GM21825 (cell line): Measurements from ENCODE around the gene TRPM2.
"Not testable (repeated sequence)": the region's sequence is repeated elsewhere in the genome, so short reads cannot be mapped to it uniquely, and the experiment has no call there.

ENCODE experiments used
- ATAC-seq: cut with Tn5 transposase; IDR thresholded peaks from one replicate; pipeline ENCODE4 v1.9.1; 2021; ENCODE audit warnings: mild to moderate bottlenecking, moderate library complexity; ENCODE audit not compliant: unreplicated experiment

The TRPM2 gene

DNA sequence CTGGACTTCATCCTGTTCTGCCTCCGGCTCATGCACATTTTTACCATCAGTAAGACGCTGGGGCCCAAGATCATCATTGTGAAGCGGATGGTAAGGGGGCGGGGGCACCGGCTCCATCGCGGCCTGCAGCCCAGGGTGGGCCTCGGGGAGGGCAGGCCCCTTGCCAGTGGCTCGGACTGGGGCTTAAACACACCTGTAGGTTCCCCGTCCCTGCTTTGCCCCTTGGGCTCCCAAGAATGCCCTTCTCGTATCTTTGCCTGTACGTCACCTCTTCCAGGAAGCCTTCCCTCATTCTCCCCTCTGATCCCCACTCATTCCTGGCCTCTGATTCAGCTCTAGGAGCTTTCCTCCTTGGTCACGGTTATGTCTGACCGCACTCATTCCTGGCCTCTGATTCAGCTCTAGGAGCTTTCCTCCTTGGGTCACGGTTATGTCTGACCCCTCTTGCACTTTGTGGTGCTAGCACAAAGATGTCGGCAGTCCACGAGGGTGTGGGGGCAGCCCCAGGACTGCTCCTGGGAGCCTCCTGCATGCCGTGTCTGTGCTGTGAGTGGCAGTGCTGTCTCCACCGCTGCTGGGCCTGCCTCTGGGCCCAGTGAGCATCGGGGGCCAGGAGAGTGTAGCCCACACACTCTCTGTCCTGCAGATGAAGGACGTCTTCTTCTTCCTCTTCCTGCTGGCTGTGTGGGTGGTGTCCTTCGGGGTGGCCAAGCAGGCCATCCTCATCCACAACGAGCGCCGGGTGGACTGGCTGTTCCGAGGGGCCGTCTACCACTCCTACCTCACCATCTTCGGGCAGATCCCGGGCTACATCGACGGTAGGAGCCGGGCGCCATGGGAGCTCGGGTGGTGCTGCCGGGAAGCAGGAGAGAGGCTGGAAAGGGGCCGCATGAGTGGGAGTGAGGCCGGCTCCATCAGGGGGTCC is 52.8 kb downstream of the TRPM2 start:
- no peak for ATAC-seq

DNA sequence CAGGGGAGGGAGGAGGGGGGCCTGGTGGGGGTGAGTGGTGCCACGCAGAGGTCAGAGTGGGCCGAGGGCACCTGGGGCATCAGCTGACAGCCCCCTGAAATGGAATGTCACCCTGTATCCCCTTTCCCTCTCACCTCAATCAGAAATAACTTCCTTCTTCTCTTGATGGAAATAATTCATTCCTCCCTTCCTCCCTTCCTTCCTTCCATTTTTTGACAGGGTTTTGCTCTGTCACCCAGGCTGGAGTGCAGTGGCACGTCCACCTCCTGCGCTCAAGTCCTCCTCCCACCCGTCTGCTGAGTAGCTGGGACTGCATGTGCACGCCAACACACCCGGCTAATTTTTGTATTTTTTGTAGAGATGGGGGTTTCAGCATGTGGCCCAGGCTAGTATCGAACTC is 53.5 kb downstream of the TRPM2 start:
- ATAC-seq, result no peak

DNA sequence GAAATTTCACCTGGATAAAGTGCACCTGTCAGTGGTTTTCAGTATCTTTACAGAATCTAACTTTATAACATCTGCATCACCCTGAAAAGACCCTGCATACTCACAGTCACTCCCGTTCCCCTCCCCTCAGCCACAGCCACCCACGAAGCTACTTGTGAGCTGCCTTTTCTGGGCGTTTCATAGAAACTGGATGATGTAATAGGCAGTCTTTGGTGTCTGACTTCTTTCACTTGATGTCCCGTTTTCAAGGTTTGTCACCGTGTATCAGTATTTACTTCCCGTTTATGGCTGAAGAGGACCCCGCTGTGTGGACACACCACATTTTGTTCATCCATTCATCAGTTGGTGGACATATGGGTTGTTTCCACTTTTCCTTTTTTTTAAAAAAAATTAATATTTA is 54.1 kb downstream of the TRPM2 start:
- no peak for ATAC-seq

DNA sequence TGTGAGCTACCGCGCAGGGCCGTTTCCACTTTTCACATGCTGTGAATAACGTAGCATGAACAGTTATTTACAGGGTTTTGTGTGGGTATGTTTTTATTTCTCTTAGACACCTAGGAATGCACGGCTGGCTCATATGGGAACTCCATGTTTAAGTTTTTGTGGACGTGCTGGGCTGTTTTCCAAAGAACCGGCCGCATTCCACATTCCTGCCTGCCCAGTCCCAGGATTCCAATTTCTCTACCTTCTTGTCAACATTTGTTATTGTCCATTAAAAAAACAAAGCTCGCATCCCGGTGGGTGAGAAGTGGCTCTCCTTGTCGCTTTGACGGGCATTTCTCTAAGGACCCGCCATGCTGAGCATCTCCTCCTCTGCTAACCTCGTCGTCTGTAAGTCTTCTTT is 54.8 kb downstream of the TRPM2 start:
- no peak for ATAC-seq

DNA sequence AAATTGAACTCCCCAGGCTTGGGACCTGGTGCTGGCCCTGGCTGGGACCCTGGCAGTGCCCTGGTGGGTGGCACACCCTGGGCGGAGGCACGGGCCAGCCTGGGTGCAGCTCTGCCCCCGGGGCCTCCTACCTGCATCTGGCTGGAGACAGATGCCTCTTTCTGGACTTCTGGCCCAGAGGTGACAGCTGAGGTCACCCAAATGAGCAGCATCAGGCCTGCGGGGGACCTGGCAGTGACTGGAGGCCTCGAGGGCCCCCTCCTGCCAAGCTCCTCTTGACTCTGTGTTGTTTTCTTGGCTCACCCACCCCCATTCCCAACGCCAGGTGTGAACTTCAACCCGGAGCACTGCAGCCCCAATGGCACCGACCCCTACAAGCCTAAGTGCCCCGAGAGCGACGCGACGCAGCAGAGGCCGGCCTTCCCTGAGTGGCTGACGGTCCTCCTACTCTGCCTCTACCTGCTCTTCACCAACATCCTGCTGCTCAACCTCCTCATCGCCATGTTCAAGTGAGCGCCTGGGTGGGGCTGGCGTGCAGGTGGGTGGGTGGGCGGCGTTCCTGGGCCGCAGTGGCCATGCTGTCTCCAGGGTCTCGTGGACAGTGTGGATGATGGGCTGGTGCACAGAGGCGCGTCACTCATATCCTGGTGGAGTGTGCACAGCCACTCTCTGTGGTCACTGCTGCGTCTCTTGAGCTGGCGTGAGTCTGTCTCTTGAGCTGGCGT is 60.3 kb downstream of the TRPM2 start:
- no peak for ATAC-seq

DNA sequence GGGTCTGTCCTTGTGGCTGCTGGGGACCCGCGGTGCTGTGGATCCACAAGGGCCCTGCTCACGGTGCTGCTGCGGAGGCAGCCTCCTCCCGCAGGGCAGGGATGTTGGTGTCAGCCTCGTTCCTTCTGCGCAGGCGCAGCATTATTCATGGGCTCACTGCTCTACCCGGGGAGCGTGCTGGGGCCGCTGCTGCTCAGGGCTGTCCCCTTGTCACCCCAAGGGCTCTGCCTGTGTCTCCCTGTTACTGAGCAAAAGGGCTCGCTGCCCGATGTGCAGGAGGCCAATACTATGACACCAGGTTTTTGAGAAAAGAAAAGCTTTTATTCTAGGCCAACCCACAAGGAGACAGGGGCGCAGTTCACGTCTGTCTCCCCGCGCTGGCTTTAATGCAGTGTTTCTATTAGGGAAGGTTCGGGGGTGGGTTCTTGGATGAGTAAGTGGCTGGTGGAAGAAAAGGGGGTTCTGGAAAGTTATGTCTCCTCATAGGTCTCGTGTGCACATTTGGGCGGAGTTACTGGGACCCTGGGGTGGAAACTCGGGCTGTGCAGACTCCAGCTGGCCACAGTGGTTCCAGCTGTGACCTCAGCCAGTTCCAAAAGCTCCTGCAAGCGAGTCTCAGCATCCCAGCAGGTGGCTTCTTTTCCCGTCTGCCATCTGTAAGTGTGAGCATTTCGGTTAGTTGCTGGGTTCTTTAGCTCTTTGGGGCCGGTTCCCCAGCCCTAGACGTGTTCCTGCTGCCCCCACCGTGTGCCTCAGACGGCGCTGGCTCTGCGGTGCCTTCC is 61.1 kb downstream of the TRPM2 start:
- no peak for ATAC-seq

DNA sequence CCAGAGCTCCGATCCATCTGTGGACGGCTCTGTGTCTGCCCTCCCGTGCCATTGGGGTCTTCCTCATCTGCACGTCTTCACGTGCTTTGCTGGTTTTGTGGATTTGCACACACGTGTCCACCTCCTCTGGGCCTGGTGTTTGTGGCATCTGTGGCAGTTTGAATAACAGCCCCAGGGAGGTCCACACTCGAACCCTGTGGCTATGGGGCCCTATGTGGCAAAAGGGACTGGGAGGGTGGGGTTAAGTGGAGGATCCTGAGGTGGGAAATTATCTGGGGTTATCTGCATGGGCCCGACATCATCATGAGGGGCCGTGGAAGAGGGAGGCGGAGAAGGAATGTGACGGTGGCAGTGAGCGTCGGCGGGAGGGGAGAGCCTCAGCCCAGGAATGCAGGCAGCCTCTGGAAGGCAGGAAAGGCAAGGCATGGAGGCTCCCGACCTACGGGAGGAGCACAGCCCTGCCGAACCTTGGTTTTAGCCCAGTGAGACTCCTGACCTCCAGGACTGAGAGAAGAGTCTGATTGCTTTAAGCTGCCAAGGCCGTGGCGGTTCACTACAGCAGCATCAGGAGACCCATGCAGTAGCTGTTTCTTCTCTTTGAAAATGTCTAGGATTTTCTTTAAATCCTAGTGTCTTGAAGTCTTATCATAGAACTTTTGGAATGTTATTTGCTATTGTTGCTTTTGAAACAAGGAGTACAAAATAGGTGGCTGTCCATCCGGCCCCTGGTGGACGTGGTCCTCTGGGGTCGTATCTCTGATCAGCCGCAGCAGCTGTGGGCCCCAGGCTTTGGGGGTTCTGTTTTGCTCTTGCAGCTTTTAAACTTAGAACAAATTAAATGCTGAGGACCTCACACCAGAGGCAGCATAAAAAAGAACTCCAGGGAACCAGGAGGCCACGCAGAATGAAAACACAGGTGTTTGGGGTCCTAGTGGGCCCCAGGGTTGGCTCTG is 61.9 kb downstream of the TRPM2 start:
- ATAC-seq, result no peak

DNA sequence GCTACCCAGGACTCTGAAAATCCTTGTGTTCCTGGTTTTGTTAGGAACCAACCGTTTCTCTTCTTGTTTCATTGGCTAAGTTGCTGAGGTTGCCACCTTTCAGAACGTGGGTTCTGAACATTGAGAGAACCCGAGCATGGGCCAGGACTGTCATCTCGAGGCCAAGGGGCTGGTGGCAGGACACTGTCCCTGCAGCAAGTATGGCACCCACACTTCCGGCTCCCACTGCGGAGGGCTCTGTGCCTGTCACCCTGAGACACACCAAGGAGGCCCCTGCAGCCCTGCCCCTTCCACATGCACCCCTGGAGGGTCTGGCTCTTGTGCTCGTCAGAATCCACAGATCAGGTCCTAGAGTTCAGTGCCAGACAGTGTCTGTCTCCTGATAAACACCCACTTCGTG is 62.8 kb downstream of the TRPM2 start:
- no peak for ATAC-seq

DNA sequence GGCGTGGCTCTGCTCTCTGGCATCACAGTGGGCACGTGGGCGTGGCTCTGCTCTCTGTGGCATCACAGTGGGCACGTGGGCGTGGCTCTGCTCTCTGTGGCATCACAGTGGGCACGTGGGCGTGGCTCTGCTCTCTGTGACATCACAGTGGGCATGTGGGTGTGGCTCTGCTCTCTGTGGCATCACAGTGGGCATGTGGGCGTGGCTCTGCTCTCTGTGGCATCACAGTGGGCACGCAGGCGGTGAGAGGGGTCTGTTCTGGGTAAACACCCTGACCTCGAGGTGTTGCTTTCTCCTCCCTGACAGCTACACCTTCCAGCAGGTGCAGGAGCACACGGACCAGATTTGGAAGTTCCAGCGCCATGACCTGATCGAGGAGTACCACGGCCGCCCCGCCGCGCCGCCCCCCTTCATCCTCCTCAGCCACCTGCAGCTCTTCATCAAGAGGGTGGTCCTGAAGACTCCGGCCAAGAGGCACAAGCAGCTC is 64.2 kb downstream of the TRPM2 start:
- not testable (repeated sequence) for ATAC-seq

DNA sequence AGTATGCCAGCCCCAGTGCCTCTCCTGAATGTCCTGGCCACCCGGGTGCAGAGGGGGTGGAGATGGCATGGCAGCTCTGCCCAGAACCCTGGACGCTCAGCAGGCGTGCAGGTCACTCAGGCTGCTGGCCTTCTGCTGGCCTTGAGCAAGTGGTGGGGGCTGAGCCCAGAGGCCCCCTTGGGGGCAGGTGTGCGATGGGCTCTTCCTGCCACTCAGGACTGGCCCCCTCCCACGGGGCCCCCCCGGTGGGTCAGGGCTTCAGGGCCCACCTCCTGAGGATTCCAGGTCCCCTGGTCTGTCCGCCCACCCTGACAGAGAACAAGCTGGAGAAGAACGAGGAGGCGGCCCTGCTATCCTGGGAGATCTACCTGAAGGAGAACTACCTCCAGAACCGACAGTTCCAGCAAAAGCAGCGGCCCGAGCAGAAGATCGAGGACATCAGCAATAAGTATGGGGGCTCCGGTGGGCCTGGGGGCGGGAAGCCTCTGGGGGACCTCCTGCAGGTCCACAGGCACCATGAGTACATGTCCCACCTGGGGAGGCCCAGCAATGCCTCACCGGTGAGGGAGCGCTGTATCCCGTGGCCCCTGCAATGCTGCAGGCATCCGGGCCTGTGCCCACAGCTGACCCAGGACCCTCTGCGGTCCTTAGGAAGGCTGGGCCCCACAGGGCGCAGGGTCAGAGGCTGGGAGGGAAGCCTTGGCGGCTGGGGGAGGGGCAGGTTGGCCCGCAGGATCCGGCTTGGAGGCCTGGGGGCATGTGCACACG is 64.9 kb downstream of the TRPM2 start:
- no peak for ATAC-seq

DNA sequence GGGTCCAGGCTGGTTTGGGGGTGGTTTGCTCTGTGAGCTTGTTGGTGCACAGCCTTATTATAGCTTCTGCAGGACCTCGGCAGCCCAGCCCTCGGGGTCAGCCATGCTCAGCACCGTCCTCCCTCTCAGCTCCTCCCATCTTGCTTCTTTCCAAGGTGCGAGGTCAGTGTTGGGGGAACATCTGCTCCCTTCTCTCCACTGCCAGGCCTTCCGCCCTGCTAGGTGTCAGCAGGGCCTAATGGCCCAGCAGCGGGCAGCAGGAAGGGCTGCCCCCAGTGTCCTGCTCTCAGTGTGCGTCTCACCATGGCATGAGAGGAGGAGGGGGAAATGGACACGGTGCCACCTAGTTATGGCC is 65.4 kb downstream of the TRPM2 start:
- no peak for ATAC-seq

DNA sequence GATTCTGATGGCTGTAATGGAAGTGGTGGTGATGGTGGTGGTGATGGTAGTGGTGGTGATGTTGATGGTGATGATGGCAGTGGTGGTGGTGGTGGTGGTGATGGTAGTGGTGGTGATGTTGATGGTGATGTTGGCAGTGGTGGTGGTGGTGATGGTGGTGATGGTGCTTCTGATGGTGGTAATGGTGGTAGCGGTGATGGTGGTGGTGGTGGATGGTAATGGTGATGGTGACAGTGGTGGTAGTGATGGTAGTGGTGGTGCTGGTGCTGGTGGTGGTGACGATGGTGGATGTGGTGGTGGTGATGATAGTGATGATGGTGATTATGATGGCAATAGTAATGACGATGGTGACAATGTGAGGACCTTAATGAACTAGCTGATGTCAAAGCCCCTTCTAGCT is 66.3 kb downstream of the TRPM2 start:
- ATAC-seq, result no peak

DNA sequence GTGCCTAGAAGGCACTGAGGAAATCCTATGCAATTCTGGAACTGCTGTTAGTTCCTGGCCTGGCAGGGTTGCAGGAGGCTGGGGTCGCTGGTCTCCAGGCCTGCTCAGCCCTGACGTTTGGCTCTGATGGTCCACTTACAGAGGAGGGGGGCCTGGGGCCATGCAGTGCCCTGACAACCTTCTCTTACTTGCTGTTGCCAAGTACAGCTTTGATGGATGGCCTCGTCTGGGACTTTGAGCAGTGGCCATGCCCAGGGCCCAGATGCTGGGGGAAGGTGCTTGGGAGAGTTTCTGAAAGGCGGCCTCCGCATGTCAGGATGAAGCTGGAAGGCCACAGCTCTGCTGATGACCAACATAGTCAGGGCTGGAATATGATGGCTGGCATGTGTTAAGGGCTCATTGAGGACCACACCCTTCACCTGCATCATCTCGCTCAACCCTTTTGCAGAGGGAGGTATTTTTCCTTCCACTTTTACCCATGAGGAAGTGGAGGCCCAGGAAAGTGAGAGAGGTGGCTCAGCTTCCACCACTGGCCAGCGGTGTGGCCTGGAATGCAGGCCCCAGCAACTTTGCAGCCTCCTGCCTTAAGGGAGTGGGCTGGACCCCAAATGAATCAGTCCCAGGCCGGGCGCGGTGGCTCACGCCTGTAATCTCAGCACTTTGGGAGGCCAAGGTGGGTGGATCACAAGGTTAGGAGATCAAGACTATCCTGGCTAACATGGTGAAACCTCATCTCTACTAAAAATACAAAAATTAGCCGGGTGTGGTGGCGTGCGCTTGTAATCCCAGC is 67.2 kb downstream of the TRPM2 start:
- ATAC-seq, result no peak

DNA sequence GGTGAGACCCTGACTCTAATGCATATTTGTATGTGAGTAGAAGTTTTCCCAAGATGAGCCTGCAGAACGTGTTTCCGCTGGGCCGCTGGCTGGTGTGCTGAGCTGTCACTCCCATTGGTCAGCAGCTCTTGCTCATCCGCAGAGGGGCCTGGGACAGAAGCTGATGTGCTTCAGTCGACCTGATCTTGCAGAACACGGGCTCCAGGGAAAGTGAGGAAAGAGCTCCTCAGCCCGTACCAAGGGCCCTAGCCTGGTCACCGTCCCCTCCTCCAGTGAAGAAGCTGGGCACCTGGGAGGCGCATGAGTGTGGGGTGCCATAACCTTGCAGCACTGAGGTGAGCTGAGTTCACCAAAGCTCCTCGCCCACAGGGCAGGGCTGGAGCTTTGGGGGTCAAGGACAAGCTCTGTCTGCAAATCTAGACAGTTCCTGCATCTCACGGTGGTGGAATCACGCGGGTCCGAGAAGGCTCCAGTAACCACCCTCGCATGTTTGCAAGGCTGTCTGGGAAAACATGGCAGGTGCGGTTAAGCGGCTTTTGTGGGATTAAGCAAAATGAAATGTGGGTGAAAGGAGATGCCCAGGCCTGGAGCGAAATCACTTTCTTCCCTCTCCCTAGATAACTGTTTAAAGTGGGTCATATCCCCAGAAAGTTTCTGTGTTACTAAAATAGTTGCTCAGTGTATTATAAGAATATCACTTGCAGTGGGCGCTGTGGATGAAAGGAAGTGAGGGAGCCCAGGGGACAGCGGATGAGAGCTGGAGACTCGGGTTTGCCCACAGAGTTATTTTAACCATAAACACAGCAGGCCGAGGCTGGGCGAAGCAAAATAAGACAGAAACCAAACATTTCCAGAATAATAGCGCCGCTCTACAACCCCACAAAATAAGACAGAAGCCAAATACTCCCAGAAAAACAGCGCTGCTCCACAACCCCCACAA is 68.8 kb downstream of the TRPM2 start:
- ATAC-seq, result no peak

DNA sequence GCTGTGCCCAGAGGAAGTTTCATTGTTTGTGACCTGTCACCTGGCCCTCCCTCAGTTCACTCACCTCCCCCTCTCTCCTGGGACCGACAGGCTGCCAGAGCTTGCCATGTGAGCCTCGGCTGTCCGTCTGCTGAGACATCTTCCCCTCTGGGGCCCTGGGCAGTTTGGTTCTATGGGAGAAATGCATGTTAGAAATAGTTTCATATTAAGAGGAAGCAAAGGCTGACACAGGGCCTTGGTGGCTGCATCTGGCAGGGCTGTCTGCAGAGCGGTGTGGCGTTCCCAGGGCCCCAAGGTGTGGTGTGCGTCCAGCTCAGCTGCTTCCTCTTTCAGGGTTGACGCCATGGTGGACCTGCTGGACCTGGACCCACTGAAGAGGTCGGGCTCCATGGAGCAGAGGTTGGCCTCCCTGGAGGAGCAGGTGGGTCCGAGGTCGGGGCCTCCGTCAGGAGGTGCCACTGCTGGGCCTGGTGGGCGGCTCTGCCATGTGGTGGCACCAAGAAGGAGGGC is 69.9 kb downstream of the TRPM2 start:
- ATAC-seq, result no peak

DNA sequence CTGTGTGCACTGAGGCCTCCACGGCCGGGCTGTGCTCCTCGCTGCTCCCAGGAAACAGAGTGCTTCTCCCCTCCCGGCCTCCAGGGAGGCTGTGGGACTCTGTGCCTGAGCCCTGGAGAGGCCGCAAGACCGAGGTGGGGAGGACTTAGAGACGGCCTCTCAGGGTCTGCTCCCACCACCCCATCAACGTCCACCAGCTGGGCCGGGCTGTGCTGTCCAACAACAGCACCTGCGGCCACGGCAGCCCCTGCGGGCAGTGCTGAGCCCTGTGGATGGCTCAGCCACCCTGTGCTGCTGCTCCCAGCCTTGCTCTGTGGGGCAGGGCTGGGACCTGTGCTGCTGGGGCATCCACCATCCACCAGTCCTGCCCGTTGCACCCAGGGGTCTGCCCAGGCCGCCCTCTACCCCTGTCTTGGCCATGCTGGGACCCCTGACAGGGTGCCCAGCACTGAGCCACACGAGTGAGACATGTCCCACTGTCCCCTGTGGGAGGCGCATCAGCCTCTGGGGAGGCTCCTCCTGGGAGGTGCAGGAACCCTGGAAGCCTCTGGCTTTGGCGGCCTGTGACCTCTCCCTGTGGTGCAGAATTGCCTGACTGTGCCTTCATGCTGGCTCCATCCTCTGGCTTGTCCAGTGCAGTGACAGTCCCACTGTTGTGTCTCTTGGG is 70.7 kb downstream of the TRPM2 start:
- no peak for ATAC-seq
